Heart right ventricle (tissue), 16 donors: Measurements from ENCODE around the gene SECTM1. TPM values are rescaled to one million over a fixed set of nuclear protein-coding genes. Genes with fewer than 3 reads are reported as not detected.
A peak's percentile ranks its signal among the peaks of the same experiment; 100 is the strongest.
"Not testable (repeated sequence)": the region's sequence is repeated elsewhere in the genome, so short reads cannot be mapped to it uniquely, and the experiment has no call there.

Experiments used
- ATAC-seq, 8 donors: fragments of 200-7000 bp; cut with Tn5 transposase; one replicate each; pipeline ENCODE4 v1.9.1; 2020; ENCODE audit warnings: mild to moderate bottlenecking in 8 of 8, moderate library complexity in 8 of 8, moderate number of reproducible peaks in 1 of 8
- DNase-seq, 2 donors: peaks; one replicate each; pipeline ENCODE4 v3.0.0-alpha.2; 2020
- H3K27ac ChIP-seq, 10 donors: fragments of 200-600 bp; sonication (generic) in 2 of 10; one replicate each; pipeline versions ENCODE4 v1.5.0 to v1.8.0; 2020 to 2022; ENCODE audit warnings: mild to moderate bottlenecking in 3 of 10
- H3K27me3 ChIP-seq, 7 donors: fragments of 200-600 bp; one replicate each; pipeline ENCODE4 v1.8.0; 2021 to 2022; ENCODE audit warnings: mild to moderate bottlenecking in 2 of 7
- H3K36me3 ChIP-seq, 9 donors: fragments of 200-600 bp; sonication (generic) in 1 of 9; one replicate each; pipeline versions ENCODE4 v1.5.0 to v1.8.0; 2020 to 2022; ENCODE audit warnings: mild to moderate bottlenecking in 2 of 9
- H3K4me1 ChIP-seq, 9 donors: fragments of 200-600 bp; sonication (generic) in 1 of 9; one replicate each; pipeline versions ENCODE4 v1.5.0 to v1.8.0; 2020 to 2022; ENCODE audit warnings: mild to moderate bottlenecking in 4 of 9
- H3K4me3 ChIP-seq, 10 donors: fragments of 200-600 bp; sonication (generic) in 2 of 10; one replicate each; pipeline versions ENCODE4 v1.5.0 to v1.8.0; 2020 to 2022; ENCODE audit warnings: mild to moderate bottlenecking in 7 of 10, moderate library complexity in 2 of 10
- H3K9me3 ChIP-seq, 11 donors: fragments of 200-600 bp in 10 of 11; sonication (generic) in 2 of 11; one replicate each; pipeline versions ENCODE4 v1.5.0 to v1.8.0; 2013 to 2022; ENCODE audit warnings: mild to moderate bottlenecking in 2 of 11, control low read depth in 1 of 11, moderate library complexity in 1 of 11
- WGBS, 2 donors: extraction: QIAGEN DNeasy Blood & Tissue Kit; methylation state at CpG; one replicate each; pipeline ENCODE4 v1.1.7; 2013; ENCODE audit warnings: inconsistent platforms in 1 of 2; 5-methylcytosine and 5-hydroxymethylcytosine counted together
- intact Hi-C, 10 donors: fragments of 100-400 bp; cut with DNase I; formaldehyde crosslinking; loops; one replicate each; pipeline versions ENCODE4 v1.11.1 to v1.14.2; 2022
- long read RNA-seq, 3 donors: library from polyadenylated mRNA; unstranded; transcript quantifications; one replicate each; pipeline ENCODE4 v2.0.0, GENCODE V29; 2020 to 2021
- polyA plus RNA-seq, 2 donors: library from polyadenylated mRNA; stranded (reverse); fragments of 200-250 nt; gene quantifications; one replicate each; pipeline ENCODE4 v1.2.3, GENCODE V29; 2013
- total RNA-seq, 10 donors: library from RNA; stranded (reverse); fragmentation: NEBNext Ultra II Directional in 3 of 10; extraction: Animal tissue kit (Norgen Biotek cat#: 25700) in 3 of 10; gene quantifications; one replicate each; pipeline versions ENCODE4 v1.2.1 to v1.2.4, GENCODE V29; 2021 to 2023
- TF ChIP-seq, protein P1 (sequence below), 9 donors: fragments of 200-600 bp; sonication (generic) in 2 of 9; IDR thresholded peaks; one replicate each; pipeline versions ENCODE4 v1.5.0 to v1.8.0; 2021 to 2022; ENCODE audit warnings: antibody characterized with exemption in 9 of 9, mild to moderate bottlenecking in 5 of 9, moderate library complexity in 1 of 9
- donor health status: Arrhythmogenic right ventricular cardiomyopathy.
- donor health status: ischemic (EF 13 %, LVEDD 7.1; RV severe dilation, severe dysfunction).
- donor health status: healthy with polysubstance abuse.
- donor health status: DM: no; HTN: yes; CAD: no.
- donor health status: DM: no; HTN: no; CAD: no.
- donor health status: ischemic (EF 25% LVEDD 6.9; RV normal size, moderate dysfunction).
- donor health status: ischemic (EF 25% LVEDD 5.7; RV mildly dilated, moderate dysfunction).
- donor health status: healthy.
- donor health status: DM: yes; HTN: yes; CAD: no.
- donor health status: Ischemic cardiomyopathy.
- donor health status: ischemic (EF 35%, LVEDD 5.7; RV mildly dilated, moderate dysfunction).
- donor health status: nonischemic (EF 11% LVEDD 7.7; RV severe dilation, severe dysfunction).
- donor health status: DM: yes; HTN: yes; CAD: no.
- donor health status: PGD.
- donor health status: ischemic (EF 29% LVEDD 5.4; RV normal size, mild dysfunction).
- donor health status: nonischemic (EF 23%, LVEDD 6.1; RV moderate dilation, normal function).

SECTM1 gene
- 10 to 100 TPM in 1 of 10 donors, 1 to 10 TPM in 9; 1.7 to 29.9 (median 3.9) TPM for total RNA-seq
- polyA plus RNA-seq = 1 to 10 TPM; 2.7 to 3.2 TPM
- long read RNA-seq, donor 1, partial matches to known transcripts = 0 of 2 reads
- long read RNA-seq, donor 1, other reads (novel, unspliced or antisense) = 1 of 2 reads
- long read RNA-seq, donor 2, partial matches to known transcripts = 2 of 4 reads
- long read RNA-seq, donor 2, other reads (novel, unspliced or antisense) = 2 of 4 reads
- long read RNA-seq, donor 3 = 0 reads

DNA sequence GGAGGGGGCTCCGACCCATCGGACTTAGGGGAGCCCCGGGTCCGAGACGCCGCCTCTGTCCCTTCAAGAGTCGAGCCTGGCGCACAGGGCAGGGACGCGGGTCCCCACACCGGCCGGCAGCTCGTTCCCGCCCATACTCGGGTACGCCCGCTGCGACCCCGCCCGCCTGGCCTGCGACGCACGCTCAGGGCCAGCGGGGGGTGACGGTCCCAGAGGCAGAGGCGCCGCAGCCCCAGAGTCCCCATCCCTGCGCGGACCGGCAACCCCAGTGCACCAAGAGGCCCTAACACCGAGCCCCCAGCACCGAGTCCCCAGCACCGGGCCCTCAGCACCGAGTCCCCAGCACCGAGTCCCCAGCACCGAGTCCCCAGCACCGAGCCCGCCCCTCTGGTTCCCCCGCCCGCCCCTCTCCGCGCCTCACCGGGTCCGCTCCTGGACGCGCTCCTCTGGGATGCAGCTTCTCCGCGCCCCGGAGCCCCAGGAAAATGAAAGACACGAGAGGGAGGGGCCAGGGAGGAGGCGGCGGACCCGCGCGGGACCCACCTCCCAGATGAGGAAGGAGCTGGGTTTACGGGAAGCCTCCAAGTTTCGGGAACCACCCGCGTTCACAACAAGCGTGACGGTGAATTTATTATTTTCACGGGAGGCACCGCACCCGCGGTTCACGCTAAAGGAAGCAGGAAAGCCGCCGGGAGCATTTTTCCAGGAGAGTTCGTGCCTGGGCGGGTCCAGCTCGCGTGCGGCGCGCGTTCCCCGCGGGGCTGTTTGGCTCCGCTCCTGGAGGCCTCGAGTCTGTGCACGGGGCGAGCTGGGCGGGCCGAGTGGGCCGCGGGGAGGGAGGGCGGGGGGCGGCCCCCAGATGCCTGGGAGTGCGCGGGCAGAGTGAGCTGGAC, at the start of gene SECTM1:
Gene SECTM1, minus strand, starts transcription at position 488 of the 893 bp plus-strand sequence. CDS start 6,526 bp downstream, outside the sequence.
- peaks cover 0 to 47% (median 24%) of the 10 kb centered on the region in 7 donors for H3K27me3 ChIP-seq
- peak within 1 kb of the TSS; percentile 42 to 82 (median 58) for H3K4me3 ChIP-seq
- H3K4me1 ChIP-seq = peaks cover 19 to 59% (median 47%) of the 10 kb centered on the region in 9 donors
- intact Hi-C loops = no loop called here
- DNase-seq = peak; percentile 55 to 59
- WGBS, 2 donors = 2 to 3% methylated on average over 71 to 90 of the region's 90 CpGs
- peak within 1 kb of the TSS in 9 of 10 donors; percentile 11 to 90 (median 67) for H3K27ac ChIP-seq
- ATAC-seq = peak; percentile 35 to 61 (median 46)
- no peaks in the 10 kb centered on the region for H3K36me3 ChIP-seq
- H3K9me3 ChIP-seq = no peaks in the 10 kb centered on the region
- TF ChIP-seq, protein P1, sequence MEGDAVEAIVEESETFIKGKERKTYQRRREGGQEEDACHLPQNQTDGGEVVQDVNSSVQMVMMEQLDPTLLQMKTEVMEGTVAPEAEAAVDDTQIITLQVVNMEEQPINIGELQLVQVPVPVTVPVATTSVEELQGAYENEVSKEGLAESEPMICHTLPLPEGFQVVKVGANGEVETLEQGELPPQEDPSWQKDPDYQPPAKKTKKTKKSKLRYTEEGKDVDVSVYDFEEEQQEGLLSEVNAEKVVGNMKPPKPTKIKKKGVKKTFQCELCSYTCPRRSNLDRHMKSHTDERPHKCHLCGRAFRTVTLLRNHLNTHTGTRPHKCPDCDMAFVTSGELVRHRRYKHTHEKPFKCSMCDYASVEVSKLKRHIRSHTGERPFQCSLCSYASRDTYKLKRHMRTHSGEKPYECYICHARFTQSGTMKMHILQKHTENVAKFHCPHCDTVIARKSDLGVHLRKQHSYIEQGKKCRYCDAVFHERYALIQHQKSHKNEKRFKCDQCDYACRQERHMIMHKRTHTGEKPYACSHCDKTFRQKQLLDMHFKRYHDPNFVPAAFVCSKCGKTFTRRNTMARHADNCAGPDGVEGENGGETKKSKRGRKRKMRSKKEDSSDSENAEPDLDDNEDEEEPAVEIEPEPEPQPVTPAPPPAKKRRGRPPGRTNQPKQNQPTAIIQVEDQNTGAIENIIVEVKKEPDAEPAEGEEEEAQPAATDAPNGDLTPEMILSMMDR (IDR thresholded peaks at IDR 0.05) = no peak

DNA sequence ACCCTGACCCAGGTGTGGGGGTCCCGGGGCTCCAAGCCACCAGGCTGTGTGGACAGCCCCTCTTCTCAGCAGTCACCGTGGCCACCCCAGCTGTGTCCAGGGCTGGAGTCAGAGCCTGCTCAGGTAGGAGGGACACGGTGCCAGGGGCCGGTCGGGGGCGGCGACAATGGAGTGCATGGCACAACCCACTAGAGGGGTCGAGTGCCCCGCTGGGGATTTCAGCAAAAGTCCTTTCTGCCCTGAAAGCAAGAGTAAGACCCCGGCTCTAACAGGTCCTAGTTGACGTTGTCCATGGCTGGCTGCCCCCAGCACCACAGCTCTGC, 49.3 kb upstream of the SECTM1 start:
- H3K36me3 ChIP-seq = no peaks in the 10 kb centered on the region
- WGBS, 2 donors = 82 to 83% methylated on average over 11 of the region's 11 CpGs
- H3K4me1 ChIP-seq = peaks cover 2 to 33% (median 13%) of the 10 kb centered on the region in 9 donors
- TF ChIP-seq, protein P1 (IDR thresholded peaks at IDR 0.05) = no peak
- no peaks in the 10 kb centered on the region for H3K9me3 ChIP-seq
- intact Hi-C loops = no loop called here
- H3K27ac ChIP-seq = no peak overlapping the region
- H3K4me3 ChIP-seq = no peak overlapping the region
- ATAC-seq (no peak), DNase-seq (no peak)
- H3K27me3 ChIP-seq = peaks cover 0 to 62% (median 35%) of the 10 kb centered on the region in 7 donors

DNA sequence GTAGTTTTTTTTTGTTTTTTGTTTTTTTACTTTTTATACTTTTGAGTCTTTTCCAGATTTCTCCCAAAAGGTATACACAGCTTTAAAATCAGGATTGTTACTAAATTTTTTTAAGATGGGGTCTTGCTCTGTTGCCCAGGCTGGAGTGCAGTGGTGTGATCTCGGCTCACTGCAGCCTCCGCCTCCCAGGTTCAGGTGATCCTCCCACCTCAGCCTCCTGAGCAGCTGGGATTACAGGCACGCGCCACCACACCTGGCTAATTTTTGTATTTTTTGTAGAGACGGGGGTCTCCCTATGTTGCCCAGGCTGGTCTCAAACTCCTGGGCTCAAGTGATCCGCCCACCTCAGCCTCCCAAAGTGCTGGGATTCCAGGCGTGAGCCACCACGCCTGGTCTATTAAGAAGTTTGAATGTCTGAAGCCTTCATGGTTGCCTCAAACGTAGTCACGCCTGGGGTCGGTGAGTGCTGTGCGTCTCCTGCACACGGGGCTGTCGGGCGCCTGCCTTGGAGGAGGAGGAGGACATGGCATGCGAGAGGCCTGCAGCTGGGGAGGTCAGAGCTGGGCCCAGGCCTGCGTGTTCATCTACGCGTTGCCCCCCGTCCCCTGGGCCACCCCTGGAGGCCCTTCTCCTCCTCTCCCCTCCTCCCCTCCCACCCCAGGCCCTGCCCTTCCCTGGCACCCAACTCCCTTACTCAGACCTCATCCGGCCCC, 48.8 kb upstream of the SECTM1 start:
- ATAC-seq, DNase-seq, H3K36me3 ChIP-seq, H3K9me3 ChIP-seq, intact Hi-C loops, H3K27ac ChIP-seq, H3K4me3 ChIP-seq: not testable (repeated sequence)
- Histone ChIP-seq H3K4me1 (peaks cover 2 to 33% (median 13%) of the 10 kb centered on the region in 9 donors), H3K27me3 (peaks cover 0 to 67% (median 38%) of the 10 kb centered on the region in 7 donors)
- WGBS, 2 donors = 79 to 85% methylated on average over 21 of the region's 21 CpGs

DNA sequence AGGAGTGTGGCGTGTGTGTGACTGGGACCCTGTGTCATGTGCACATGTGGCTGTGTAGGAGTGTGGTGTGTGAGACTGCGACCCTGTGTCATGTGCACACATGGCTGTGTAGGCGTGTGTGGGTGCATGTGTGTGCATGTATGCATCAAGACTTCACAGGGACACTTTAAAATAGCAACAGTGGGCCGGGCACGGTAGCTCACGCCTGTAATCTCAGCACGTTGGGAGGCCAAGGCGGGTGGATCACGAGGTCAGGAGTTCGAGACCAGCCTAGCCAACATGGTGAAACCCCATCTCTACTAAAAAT, 48.1 kb upstream of the SECTM1 start:
- H3K9me3 ChIP-seq, DNase-seq, H3K36me3 ChIP-seq, intact Hi-C loops, H3K4me3 ChIP-seq, ATAC-seq, H3K27ac ChIP-seq: not testable (repeated sequence)
- peaks cover 2 to 26% (median 9%) of the 10 kb centered on the region in 9 donors for H3K4me1 ChIP-seq
- H3K27me3 ChIP-seq = peaks cover 0 to 62% (median 36%) of the 10 kb centered on the region in 7 donors
- 70 to 76% methylated on average over 10 of the region's 10 CpGs for WGBS, 2 donors
